Activated gamma-delta T cell (primary cell): ENCODE measurements around the gene CDKN2B.

ENCODE experiments used
- DNase-seq: peaks from one replicate; lab custom pipeline; 2025; lab: John Stamatoyannopoulos, UW

Gene CDKN2B

DNA sequence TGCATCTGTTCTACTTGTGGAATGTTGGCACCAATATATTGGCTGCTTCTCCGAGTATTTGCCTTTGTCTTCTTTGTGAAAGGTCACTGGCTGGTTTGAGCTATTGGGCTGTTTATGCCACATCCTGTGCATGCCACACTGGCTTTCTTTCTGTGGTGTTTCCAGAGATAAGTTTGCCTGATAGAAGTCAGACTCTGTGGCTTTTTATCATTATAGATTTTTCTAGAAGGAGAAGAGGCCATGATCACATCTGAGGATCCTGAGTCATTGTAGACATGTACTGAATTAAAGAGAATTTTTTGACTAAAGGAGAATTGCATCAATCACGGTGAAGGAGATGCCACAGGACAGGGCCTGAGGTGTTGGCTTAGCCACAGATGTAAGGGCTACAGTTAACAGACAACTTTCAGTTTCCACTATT, 26.5 kb upstream of the CDKN2B start:
- no peak for DNase-seq

DNA sequence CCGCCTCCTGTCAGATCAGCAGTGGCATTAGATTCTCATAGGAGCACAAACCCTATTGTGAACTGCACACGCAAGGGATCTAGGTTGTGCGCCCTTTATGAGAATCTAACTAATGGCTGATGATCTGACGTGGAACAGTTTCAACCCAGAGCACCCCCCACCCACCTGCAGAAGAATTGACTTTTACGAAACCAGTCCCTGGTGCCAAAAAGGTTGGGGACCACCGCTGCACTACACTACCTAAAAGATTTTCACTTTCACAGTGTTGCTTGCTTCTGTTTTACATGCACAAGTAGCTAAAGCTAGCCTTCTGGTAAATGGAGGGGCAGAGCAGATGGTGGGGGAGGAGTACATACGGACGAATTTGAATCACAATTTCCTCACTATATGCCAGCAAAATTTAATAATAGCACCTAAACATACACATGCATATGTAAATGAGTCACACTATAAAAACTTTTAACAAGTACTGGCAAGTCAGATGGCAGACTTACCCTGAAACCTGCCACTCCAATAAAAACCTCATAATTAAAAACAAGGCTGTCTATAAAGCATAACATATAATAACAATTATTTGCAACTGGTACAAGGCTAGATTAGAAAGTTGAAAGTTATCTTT, 24.0 kb upstream of the CDKN2B start:
- DNase-seq, result no peak

DNA sequence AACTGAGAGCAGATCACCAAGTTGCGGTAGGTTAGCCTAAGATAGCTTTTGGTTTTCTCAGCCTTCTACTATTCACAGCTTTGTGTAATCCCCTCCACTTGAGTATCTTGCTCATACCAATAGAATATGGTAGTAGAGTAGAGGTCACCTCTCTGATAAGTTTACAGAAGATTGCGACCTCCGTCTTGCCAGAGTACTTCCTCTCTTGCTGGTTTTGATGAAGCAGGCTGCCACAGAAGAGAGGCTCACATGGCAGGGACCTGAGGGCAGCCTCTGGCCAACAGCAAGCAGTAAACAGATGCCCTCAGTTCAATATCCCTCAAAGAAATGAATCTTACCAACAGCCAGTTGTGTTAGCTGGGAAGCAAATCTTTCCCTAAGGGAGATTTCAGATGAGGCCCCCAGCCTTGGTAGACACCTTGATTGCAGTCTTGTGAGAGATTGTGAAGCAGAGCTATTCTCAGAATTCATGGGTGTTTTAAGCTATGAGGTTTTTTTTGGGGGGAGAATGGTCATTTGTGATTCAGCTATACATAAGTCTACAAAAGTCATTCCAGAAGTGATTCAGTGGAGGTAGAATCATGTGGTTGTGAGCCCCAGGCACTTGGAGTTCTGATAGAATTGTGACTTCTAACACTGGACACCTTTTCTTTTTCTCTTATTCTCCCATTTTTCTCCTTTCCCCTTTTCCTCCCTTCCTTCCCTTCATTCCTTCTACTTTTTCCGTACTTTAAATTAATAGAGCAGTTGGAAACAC, 22.7 kb upstream of the CDKN2B start:
- no peak for DNase-seq

DNA sequence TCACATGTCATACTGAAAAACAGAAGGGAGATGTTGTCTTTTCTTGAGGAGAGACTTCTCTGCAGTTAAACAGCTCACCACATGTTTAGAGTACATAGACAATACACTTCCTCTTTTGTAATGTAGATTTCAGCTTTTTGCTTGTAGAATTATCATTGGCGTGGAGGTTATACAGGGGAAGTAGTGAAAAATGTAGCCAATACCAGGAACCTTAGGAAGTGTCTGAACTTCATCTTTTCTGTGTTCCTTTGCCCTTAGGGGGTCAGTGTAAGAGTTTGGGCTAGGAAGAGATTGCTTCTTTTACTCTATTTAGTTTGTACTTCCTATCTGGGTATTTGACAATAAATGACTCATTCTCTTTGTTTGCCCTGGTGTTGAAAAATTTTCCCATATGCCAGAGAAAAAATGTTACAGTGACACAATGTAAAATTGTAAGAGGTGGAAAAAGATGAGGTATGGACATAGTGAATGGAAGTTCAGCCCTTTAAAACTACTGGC, 21.0 kb upstream of the CDKN2B start:
- no peak for DNase-seq

DNA sequence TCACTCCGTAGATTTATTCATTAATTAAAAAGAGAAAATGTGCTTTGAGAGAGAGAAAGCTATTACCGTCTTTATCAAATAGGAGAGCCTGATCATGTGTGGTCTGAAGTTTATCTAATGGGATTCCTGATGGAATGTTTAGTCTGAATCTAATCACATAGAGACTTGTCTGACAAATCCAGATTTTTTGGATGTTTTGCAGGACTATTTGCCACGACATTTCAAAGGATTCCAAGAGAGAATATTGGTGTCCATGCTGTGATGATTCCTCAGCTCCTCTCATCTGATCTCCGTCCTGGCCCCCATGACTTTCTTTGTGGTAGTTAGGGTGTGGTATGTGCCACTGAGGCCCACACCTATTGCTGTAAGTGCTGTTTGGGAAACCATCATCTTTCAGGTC, 20.1 kb upstream of the CDKN2B start:
- no peak for DNase-seq

DNA sequence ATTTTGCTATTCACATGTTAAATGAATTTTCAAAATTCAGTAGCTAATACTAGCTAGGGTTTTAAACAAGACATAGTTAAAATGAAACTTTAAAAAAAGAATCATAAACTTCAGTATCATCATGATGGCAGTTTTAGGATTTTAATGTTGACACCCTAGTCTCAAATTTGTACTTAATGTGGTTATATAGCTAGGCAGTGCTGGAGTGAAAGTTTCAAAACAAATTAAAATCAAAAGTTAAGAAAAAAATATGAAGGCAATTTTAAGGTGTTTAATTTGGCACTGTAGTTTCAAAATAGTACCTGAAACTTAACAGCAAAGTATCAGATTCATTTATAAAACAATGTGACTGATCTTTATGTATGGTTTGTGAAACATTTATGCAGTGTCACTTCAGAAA, 19.3 kb upstream of the CDKN2B start:
- no peak for DNase-seq

DNA sequence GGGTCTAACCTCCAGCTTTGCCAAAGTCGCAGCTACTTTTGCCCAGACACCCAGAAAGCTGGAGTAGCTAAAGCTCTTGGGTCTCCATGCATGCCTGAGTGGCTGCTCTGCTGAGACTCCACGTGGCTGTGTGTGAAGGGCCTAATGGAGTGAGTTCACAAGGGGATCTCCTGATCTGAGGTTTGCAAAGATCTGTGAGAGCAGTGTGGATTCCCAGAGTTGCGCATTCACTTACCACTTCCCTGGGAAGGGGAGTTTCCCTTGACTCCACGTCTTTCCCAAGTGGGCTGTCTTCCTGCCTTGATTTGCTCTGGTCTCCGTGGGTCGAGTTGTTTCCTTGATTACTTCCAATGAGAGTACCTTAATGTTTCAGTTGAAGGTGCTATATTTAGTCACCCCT, 17.6 kb upstream of the CDKN2B start:
- DNase-seq, result no peak

DNA sequence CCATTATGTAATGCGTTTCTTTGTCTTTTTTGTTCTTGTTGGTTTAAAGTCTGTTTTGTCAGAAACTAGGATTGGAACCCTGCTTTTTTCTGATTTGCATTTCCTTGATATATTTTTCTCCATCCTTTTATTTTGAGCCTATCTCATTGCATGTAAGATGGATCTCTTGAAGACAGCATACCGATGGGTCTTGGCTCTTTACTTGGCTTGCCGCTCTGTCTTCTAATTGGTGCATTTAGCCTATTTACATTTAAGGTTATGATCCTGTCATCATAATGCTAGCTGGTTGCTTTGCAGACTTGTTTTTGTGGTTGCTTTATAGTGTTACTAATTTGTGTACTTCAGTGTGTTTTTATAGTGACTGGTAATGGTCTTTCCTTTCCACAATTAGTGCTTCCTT, 13.3 kb upstream of the CDKN2B start:
- DNase-seq, result no peak

DNA sequence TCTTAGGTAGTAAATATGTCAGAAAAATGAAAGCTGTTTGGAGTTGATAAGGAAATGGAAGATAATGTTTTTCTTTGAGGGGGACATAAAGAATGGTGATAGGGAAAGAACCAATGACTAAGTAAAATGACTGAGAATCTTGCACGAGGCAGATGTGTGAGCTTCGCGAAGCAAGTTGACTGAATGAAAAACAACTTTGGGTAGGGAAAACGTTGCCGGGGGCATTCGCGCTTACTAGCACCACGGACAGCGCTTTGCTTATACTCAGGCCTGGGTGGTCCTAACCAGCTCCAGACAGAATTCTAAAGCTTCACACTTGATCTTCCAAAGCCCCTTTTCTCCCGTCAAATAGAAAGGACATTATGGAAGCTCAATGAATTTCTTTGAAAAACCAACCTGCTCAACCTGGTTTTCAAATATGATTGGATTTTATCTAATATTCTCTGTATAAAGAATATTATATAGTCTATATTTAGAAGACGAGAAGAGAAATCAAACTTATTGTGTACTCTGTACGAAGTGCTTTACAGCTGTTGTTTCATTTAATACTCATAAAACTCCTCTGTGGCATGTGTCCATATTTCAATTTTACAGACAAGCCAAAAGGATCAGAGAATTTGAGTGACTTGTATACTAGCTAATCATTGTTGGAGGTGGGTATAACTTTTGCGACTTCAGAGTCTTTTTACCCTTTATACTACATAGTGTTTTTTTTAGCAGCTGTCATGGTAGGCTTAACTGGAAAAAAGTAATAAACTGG, 1.9 kb upstream of the CDKN2B start:
- DNase-seq, result no peak

DNA sequence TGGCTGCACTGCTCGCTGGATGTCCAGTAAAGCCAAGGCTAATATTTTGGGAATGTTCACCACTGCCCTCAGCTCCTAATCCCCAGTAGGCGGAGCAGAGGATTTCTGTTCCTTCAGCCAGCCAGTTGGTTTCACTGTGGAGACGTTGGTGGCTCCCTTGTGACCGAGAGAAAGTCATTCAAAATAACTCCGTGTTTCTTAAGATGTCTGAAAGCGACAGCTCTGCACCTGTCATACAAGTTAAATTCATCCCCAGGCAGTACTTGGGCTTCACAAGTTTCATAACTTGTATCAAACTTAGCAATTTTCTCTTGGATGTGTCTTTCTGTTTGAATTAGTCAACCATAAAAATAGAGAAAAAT, 382 bp upstream of the CDKN2B start:
- no peak for DNase-seq

DNA sequence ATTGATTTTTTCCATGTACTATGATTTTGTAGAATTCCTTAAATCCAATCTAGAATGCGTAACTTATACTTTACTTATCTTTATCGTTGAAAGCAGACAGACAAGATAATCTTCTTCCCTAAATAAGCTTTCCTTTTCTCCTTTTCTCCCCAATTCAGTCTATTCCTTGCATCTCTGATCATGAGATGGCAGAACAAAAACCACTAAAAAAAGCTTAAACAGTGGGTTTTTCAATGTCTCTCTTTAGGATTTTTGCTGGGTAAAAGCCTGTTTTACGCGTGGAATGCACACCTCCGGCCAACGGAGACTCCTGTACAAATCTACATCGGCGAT, 755 bp downstream of the CDKN2B start:
- no peak for DNase-seq

DNA sequence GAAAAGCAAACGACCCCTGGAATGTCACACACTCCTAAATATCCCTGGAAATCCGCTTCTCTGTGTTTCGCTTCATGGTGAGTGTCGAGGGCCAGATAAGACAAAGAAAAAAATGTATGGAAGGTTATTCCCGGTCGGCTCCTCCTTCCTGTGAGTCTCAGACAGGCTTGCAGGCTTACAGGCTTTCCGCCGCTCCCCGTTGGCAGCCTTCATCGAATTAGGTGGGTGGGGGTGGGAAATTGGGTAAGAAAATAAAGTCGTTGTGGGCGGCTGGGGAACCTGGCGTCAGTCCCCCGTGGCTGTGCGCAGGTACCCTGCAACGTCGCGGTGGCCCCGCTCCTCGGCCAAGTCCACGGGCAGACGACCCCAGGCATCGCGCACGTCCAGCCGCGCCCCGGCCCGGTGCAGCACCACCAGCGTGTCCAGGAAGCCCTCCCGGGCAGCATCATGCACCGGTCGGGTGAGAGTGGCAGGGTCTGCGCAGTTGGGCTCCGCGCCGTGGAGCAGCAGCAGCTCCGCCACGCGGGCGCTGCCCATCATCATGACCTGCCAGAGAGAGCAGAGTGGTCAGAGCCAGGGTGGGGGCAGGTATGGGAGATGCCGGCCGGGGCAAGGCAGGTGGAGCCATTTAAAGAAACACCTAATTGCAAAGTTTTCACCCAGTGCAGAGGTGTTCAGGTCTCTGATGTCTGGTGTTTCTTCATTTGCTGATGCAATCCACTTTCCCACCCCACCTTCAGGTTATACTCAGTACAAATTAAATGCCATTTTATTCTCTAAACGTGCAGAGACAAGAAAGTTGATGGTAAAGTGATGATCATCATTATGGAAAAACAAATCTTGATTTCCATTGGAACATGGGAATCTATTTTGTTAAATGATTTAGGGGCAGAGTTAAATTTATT, 3.2 kb downstream of the CDKN2B start:
- DNase-seq, result no peak

DNA sequence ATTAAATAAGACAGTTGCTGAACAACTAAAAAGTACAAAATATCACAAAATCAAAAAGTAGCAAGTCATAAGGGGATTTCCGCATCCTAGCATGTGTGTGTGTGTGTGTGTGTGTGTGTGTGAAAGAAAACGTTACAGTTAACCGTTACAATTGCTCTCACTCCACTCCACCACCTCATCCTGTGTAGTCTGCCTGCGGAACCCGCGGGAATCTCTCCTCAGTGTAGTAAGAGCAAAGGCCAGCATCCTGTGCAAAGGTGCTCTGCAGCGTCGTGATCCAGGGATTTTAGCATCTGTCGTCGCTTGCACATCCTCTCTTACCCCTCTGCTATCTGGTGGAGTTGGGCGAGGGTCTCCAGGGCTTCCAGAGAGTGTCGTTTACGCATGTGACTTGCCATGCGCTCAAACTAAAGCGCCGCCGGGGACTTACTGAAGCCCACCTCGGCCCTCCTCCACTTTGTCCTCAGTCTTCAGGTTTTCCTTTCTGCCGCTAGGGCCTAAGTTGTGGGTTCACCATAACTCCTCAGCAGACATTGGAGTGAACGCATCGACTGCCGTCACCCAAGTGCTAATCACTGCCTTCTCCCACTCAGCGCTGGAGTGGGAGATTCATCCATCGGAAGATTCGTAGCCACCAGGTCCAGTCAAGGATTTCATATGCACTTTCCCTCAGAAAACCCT, 3.9 kb downstream of the CDKN2B start:
- no peak for DNase-seq

DNA sequence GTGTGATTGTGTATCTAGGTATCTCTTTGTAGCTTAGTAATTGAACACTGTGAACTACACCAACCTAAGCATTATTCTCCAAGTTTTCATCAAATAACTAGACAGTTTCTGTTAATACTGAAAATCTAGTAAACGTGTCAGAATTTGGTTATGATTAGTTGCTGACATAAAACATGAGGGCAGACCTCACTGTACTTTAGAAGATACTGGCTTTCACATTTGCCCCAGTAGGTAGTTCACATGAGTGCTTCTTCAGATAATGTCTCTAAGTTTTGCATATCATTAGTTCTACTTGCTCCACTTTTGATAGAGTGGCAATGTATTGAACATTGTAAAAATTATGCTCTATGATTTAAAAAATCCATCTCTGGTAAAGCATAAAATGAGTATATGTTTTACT, 7.1 kb downstream of the CDKN2B start:
- DNase-seq, result no peak

DNA sequence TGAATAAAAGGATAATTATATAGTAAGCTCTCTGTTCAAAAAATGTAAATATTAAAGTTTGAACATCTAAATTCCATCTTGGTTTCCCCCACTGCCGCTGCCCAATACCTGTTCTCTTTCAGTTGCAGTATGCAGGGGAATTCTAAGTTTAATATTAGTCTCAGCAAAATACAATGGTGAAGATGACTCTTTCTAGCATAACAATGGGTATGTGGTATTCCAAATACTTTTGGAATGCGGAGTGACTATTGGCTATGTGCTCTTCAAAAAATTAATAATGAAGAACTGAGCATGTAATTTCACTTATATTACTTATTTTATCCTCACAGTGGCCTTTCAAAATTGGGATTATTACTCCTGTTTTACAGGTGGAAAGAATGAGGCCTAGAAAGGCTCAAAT, 11.1 kb downstream of the CDKN2B start:
- no peak for DNase-seq

DNA sequence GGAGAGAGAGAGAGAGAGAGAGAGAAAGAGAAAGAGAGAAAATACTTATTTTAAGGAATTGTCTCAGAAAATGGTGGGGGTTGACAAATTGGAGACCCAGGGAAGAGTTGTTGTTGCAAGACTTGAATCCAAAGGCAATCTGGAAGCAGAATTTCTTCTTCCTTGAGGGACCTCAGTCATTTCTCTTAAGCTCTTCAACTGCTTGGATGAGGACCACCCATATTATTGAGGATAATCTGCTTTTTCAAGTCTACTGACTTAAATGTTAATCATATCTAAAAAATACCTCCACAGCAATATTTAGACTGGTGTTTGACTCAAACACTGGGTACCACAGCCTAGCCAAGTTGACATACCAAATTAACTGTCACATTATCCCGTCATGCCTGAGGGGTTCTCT, 11.6 kb downstream of the CDKN2B start:
- DNase-seq, result no peak

DNA sequence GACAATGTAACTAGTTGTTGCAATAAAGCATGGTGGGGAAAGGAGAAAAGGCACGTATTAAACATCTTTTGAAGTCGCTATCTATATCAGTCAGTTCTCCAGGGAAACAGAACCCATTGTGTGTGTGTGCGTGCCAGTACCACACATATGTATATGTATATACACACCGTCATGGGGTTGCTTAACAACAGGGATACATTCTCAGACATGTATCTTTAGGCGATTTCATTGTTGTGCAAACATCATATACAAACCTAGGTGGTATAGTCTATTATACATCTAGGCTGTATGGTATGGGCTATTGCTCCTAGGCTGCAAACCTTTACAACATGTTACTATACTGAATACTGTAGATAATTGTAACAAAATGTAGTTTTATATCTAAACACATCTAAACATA, 12.2 kb downstream of the CDKN2B start:
- no peak for DNase-seq

DNA sequence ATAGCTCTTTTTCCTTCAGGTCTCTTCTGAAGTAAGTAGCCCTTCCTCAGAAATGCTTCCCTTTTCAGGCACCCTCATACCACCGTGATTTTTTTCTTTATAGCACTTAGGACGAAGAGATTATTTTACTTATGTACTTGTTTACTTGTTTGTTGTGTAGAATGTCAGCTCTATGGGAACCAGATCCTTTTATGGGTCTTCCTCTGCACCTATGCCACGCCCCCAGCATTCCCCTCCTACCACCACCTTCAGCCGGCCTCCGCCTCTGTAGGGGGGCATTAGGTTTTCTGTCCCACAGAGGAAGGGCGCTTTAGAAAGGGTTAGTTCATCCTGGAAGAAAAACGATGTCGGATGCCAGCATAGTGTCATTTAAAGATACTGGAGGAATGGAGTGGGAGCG, 12.7 kb downstream of the CDKN2B start:
- DNase-seq, result no peak

DNA sequence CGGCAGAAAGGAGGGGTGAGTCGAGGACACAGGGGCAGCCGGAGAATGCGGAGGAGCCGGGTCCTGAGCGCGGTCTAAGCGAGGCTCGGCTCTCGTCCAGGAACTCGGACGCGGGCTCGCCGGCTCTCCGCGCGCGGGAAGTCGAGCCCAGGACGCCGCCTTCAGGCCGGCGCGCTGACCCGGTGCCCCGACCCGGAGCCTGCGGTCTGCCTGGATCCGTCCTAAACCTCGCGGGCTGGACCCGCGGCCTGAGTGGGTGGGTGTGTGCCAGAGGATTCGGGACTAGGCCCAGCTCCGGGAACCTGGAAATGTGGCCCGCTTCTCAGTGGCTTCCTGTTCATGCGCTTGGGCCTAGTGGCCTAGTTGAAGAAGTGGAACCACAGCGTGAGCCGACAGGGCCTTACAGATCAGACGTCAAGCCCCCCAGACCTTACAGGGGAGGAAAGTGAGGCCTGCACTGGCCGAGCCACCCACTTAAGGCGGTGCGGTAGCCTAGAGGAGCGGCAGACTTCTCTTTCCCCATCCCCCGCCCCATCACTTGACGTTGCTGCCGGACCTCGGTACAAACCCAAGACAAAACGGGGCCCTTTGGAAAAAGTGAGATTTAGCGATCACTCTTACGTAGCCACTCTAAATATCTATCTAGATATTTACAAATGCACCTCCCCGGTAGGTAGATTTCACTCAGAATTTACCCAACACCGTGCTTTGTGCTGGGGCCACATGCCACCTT, 13.3 kb downstream of the CDKN2B start:
- no peak for DNase-seq

DNA sequence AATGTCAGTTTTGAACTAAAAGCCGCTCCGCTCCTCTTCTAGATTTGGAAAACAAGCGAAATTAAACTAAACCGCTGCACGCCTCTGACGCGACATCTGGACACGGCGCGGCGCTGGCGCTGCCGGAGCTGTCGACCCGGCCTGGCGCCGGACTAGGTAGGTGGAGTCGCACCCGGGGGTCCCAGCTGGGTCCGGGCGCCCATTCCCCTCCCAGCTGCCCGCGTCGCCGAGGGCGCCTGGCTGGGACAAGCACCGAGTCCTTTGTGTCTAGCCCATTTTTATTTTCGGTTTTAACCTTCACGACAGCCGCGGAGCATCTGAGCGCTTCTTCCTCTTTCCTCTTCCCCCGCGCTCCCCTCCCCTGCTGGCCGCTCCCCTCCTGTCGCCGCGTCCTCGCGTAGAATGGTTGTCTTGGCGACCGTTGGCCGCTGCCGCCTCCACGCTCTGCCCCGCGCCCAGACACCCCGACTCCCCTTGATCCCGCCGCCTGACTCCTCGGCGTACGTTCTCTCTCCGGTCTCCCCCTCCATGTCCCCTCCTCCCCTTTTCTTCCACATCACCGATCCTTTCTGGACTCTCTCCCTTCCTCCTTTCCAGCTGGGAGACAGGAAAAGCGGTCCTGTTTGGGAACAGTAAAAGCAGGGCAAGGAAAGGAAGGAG, 14.0 kb downstream of the CDKN2B start:
- peak; percentile 63 for DNase-seq
